DND-41 (cell line): ENCODE measurements around the gene TXNL4B.

Source experiments
- CTCF ChIP-seq: IDR thresholded peaks from 2 replicates; pipeline ENCODE4 v1.5.1; 2012; ENCODE audit warnings: borderline replicate concordance, low read length, moderate library complexity, mild to moderate bottlenecking; ENCODE audit not compliant: poor library complexity, severe bottlenecking; ENCODE audit errors: extremely low read depth
- EZH2 ChIP-seq: IDR thresholded peaks from 3 replicates; pipeline ENCODE4 v1.6.1; 2012; ENCODE audit warnings: borderline replicate concordance, low read depth, mild to moderate bottlenecking, moderate library complexity, low read length, inconsistent platforms; ENCODE audit not compliant: severe bottlenecking

GRCh38 chr16:72050769-72051464 lies 42.5 kb downstream of the TXNL4B start:
- no peak for TF ChIP-seq EZH2
- no peak for TF ChIP-seq CTCF
